ENCODE measurements around the gene TRAF3IP3. TPM values are rescaled to one million over a fixed set of nuclear protein-coding genes. Genes with fewer than 3 reads are reported as not detected.

The TRAF3IP3 gene
- total and polyA plus RNA-seq, 2 donors from 2014 or later: 3.6 to 16.4 TPM

- Histone ChIP-seq H3K36me3 (ENCODE audit: control insufficient read depth in 2 of 3, insufficient read depth in 3 of 3, low read length in 3 of 3) (no peaks in the 10 kb centered on the region), H3K4me1 (ENCODE audit: control insufficient read depth in 2 of 3, insufficient read depth in 2 of 3, low read depth in 1 of 3, low read length in 3 of 3) (peaks cover 3 to 14% (median 5%) of the 10 kb centered on the region in 3 donors), H3K4me3 (ENCODE audit: low read length in 3 of 3) (no peak overlapping the region), H3K9ac (ENCODE audit: low read length in 3 of 3) (no peak overlapping the region), H3K27ac (ENCODE audit: low read depth in 2 of 2, low read length in 2 of 2) (no peak overlapping the region), H3K9me3 (ENCODE audit: control insufficient read depth in 2 of 3, insufficient read depth in 1 of 3, low read length in 3 of 3) (no peaks in the 10 kb centered on the region), H3K27me3 (ENCODE audit: control insufficient read depth, insufficient read depth, low read length) (no peaks in the 10 kb centered on the region)
- no peak for TF ChIP-seq CTCF (IDR thresholded peaks at IDR 0.05; ENCODE audit: borderline replicate concordance, extremely low read depth, insufficient read depth)
- intact Hi-C loops (cut with DNase I): no loop called here
- FAIRE-seq (no peak), DNase-seq (no peak)
These were observed 16.3 kb downstream of the TRAF3IP3 start for GRCh38 chr1:209772126-209772525.

GRCh38 chr1:209774592-209774991 is 18.7 kb downstream of the TRAF3IP3 start:
- no peaks in the 10 kb centered on the region for H3K9me3 ChIP-seq (ENCODE audit: control insufficient read depth in 2 of 3, insufficient read depth in 1 of 3, low read length in 3 of 3)
- peaks cover 0 to 12% (median 3%) of the 10 kb centered on the region in 3 donors for H3K4me1 ChIP-seq (ENCODE audit: control insufficient read depth in 2 of 3, insufficient read depth in 2 of 3, low read depth in 1 of 3, low read length in 3 of 3)
- H3K27ac ChIP-seq (ENCODE audit: low read depth in 2 of 2, low read length in 2 of 2): no peak overlapping the region
- intact Hi-C loops (cut with DNase I): no loop called here
- no peak for FAIRE-seq
- no peak for DNase-seq
- TF ChIP-seq CTCF (IDR thresholded peaks at IDR 0.05; ENCODE audit: borderline replicate concordance, extremely low read depth, insufficient read depth): no peak
- H3K36me3 ChIP-seq (ENCODE audit: control insufficient read depth in 2 of 3, insufficient read depth in 3 of 3, low read length in 3 of 3): no peaks in the 10 kb centered on the region
- H3K27me3 ChIP-seq (ENCODE audit: control insufficient read depth, insufficient read depth, low read length): no peaks in the 10 kb centered on the region
- no peak overlapping the region for H3K9ac ChIP-seq (ENCODE audit: low read length in 3 of 3)
- no peak overlapping the region for H3K4me3 ChIP-seq (ENCODE audit: low read length in 3 of 3)

- Histone ChIP-seq H3K9ac (ENCODE audit: low read length in 3 of 3) (no peak overlapping the region), H3K4me3 (ENCODE audit: low read length in 3 of 3) (no peak overlapping the region), H3K27me3 (ENCODE audit: control insufficient read depth, insufficient read depth, low read length) (no peaks in the 10 kb centered on the region), H3K36me3 (ENCODE audit: control insufficient read depth in 2 of 3, insufficient read depth in 3 of 3, low read length in 3 of 3) (no peaks in the 10 kb centered on the region), H3K27ac (ENCODE audit: low read depth in 2 of 2, low read length in 2 of 2) (no peak overlapping the region), H3K9me3 (ENCODE audit: control insufficient read depth in 2 of 3, insufficient read depth in 1 of 3, low read length in 3 of 3) (no peaks in the 10 kb centered on the region), H3K4me1 (ENCODE audit: control insufficient read depth in 2 of 3, insufficient read depth in 2 of 3, low read depth in 1 of 3, low read length in 3 of 3) (peaks cover 3 to 9% (median 7%) of the 10 kb centered on the region in 3 donors)
- TF ChIP-seq CTCF (IDR thresholded peaks at IDR 0.05; ENCODE audit: borderline replicate concordance, extremely low read depth, insufficient read depth): no peak
- DNase-seq: no peak
- no peak for FAIRE-seq
- intact Hi-C loops (cut with DNase I): no loop called here
These were observed 19.8 kb downstream of the TRAF3IP3 start for GRCh38 chr1:209775678-209776077.

GRCh38 chr1:209777587-209777986 is 21.7 kb downstream of the TRAF3IP3 start:
- H3K36me3 ChIP-seq (ENCODE audit: control insufficient read depth in 2 of 3, insufficient read depth in 3 of 3, low read length in 3 of 3): no peaks in the 10 kb centered on the region
- H3K4me3 ChIP-seq (ENCODE audit: low read length in 3 of 3): no peak overlapping the region
- intact Hi-C loops (cut with DNase I): no loop called here
- H3K4me1 ChIP-seq (ENCODE audit: control insufficient read depth in 2 of 3, insufficient read depth in 2 of 3, low read depth in 1 of 3, low read length in 3 of 3): peaks cover 0 to 10% (median 3%) of the 10 kb centered on the region in 3 donors
- TF ChIP-seq CTCF (IDR thresholded peaks at IDR 0.05; ENCODE audit: borderline replicate concordance, extremely low read depth, insufficient read depth): no peak
- FAIRE-seq: no peak
- DNase-seq: no peak
- no peaks in the 10 kb centered on the region for H3K9me3 ChIP-seq (ENCODE audit: control insufficient read depth in 2 of 3, insufficient read depth in 1 of 3, low read length in 3 of 3)
- no peaks in the 10 kb centered on the region for H3K27me3 ChIP-seq (ENCODE audit: control insufficient read depth, insufficient read depth, low read length)
- H3K9ac ChIP-seq (ENCODE audit: low read length in 3 of 3): no peak overlapping the region
- H3K27ac ChIP-seq (ENCODE audit: low read depth in 2 of 2, low read length in 2 of 2): no peak overlapping the region
